HG03039 (cell line): ENCODE data around the gene RSAD1.

Source experiments
- ATAC-seq: cut with Tn5 transposase; IDR thresholded peaks from one replicate; pipeline ENCODE4 v1.9.1; 2021; ENCODE audit warnings: mild to moderate bottlenecking, moderate library complexity; ENCODE audit not compliant: unreplicated experiment

The RSAD1 gene

GRCh38 chr17:50457621-50458020 is 21.0 kb upstream of the RSAD1 start:
- ATAC-seq, result no peak

- no peak for ATAC-seq
These were observed 20.4 kb upstream of the RSAD1 start for GRCh38 chr17:50458270-50458669.

GRCh38 chr17:50458701-50459676 is 19.7 kb upstream of the RSAD1 start:
- no peak for ATAC-seq

- no peak for ATAC-seq
These were observed 18.9 kb upstream of the RSAD1 start for GRCh38 chr17:50459756-50460155.

- no peak for ATAC-seq
These were observed 17.7 kb upstream of the RSAD1 start for GRCh38 chr17:50460831-50461526.

- ATAC-seq, result no peak
These were observed 17.0 kb upstream of the RSAD1 start for GRCh38 chr17:50461550-50462132.

- ATAC-seq, result no peak
These were observed 16.2 kb upstream of the RSAD1 start for GRCh38 chr17:50462446-50462845.

GRCh38 chr17:50464121-50464520 is 14.5 kb upstream of the RSAD1 start:
- no peak for ATAC-seq

GRCh38 chr17:50464736-50465135 is 13.9 kb upstream of the RSAD1 start:
- no peak for ATAC-seq

GRCh38 chr17:50465171-50465570 is 13.5 kb upstream of the RSAD1 start:
- no peak for ATAC-seq

- no peak for ATAC-seq
These were observed 13.0 kb upstream of the RSAD1 start for GRCh38 chr17:50465635-50466034.

GRCh38 chr17:50466371-50467113 is 12.1 kb upstream of the RSAD1 start:
- no peak for ATAC-seq

GRCh38 chr17:50467114-50467854 is 11.4 kb upstream of the RSAD1 start:
- ATAC-seq, result no peak

- ATAC-seq, result no peak
These were observed 10.8 kb upstream of the RSAD1 start for GRCh38 chr17:50467855-50468303.

- ATAC-seq, result no peak
These were observed 10.1 kb upstream of the RSAD1 start, which contains the start of gene CHAD for GRCh38 chr17:50468304-50469207. Gene CHAD, minus strand, starts transcription at chr17:50468880. Its CDS starts 67 bp downstream, at chr17:50468813.

GRCh38 chr17:50469208-50469605 is 9.5 kb upstream of the RSAD1 start:
- ATAC-seq, result no peak

GRCh38 chr17:50469671-50470305 is 8.9 kb upstream of the RSAD1 start:
- no peak for ATAC-seq

- ATAC-seq, result no peak
These were observed 8.2 kb upstream of the RSAD1 start for GRCh38 chr17:50470426-50470825.
